GF-D8 (cell line): ENCODE data around the gene LSP1.
"Not testable (repeated sequence)": the region's sequence is repeated elsewhere in the genome, so short reads cannot be mapped to it uniquely, and the experiment has no call there.

Source experiments
- DNase-seq: peaks from one replicate; lab custom pipeline; 2025; lab: John Stamatoyannopoulos, UW

Gene LSP1

GRCh38 chr11:1852877-1853276, at the start of gene LSP1:
LSP1 (plus strand) TSS chr11:1853084; CDS start chr11:1853145, 61 bp downstream.
- DNase-seq: no peak

GRCh38 chr11:1803246-1803645, 49.6 kb upstream of the LSP1 start:
- DNase-seq: no peak

- not testable (repeated sequence) for DNase-seq
Measured at GRCh38 chr11:1803835-1804519, 48.9 kb upstream of the LSP1 start.

GRCh38 chr11:1805525-1805924, 47.4 kb upstream of the LSP1 start:
- no peak for DNase-seq

- no peak for DNase-seq
Measured at GRCh38 chr11:1807264-1807995, 45.5 kb upstream of the LSP1 start.

GRCh38 chr11:1810761-1811160, 42.1 kb upstream of the LSP1 start:
- peak; percentile 32 for DNase-seq

DNA sequence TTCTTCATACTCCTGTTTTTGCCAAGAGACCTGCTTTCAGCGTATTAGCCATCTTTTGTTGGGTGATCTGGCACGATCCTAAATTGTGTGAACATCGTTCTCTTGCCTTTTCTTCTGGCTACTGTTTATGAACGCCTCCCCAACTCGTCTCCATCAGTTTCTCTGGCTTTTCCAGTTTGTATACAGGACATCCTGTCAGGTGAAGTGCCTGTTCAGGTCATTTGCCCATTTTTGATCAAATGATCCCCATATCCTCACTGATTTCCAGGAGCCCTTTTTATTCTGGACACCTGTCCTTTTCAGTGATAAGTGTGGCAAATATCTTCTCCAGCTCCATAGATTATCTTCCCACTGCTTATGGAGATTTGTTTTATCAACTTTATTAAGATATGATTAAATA, 40.6 kb upstream of the LSP1 start:
- no peak for DNase-seq

- DNase-seq: no peak
Measured at GRCh38 chr11:1812801-1813200, 40.1 kb upstream of the LSP1 start.

DNA sequence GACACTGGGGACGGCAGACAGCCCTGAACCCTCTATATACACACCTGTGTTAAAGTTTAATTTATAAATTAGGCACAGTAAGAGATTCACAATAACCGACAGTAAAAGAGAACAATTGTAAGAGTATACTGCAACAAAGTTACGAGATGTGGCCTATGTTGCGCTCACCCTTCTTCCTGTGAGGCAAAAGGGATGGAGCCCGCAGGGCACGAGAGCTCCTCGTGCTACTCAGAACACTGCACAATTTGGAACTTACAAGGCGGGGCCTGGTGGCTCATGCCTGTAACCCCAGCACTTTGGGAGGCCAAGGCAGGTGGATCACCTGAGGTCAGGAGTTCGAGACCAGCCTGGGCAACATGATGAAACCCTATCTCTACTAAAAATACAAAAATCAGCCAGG, 39.5 kb upstream of the LSP1 start:
- not testable (repeated sequence) for DNase-seq

DNA sequence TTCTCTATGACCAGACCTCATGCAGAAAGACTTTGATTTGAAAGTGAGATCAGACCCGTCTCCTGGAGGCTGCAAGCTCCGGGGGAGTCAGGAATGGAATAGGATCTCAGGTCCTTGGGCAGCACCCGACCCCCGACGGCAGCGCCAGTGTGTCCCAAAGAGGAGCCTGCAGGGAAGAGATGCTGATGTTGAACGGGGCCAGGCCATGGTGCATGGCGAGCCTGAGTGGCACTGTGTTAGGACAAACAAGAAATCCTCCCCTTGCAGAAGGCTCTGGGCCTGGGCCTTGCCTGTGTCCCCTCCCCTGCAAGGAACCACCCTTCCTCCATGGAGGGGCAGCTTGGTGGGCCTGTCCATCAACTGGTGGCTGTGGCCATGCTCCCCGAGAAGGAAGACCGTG, 38.2 kb upstream of the LSP1 start:
- DNase-seq: no peak

- DNase-seq: no peak
Measured at GRCh38 chr11:1815311-1815710, 37.6 kb upstream of the LSP1 start.

DNA sequence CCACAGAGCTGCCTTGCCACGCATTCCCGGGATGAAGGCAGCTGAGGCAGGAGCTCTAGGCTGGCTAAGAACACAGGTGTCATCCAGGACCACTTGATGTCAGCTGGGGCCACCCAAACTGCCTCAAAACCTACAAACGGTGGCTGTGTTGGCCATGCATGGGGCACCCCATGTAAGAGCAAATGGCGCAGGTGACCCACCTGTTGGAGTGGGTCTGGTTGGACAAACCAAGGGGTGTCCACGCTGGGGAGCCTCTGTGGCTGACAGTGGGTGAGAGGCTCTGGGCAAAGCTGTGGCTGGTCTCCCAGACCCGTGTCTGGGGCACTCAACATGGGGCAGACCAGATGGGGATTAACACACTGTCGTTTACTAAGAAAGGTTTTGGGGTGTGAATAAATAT, 37.1 kb upstream of the LSP1 start:
- no peak for DNase-seq

- DNase-seq: no peak
Measured at GRCh38 chr11:1817000-1817399, 35.9 kb upstream of the LSP1 start.

DNA sequence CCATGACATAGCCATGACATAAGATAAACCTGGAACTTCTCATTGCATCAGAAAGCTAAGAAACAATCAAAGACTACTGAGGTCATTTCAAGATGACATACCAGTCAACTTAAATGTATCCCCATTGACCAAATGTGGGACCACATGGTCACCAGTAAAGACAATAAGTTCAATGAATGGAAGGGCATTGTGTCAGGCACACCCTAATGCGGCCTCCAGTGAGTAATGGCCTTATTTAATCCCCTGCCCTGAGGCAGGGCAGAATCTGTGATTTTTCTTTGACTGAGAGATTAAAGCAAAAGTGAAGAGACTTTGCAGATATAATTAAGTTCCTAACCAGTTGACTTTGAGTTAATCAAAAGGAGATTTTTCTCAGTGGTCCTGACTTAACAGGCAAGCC, 35.4 kb upstream of the LSP1 start:
- no peak for DNase-seq

DNA sequence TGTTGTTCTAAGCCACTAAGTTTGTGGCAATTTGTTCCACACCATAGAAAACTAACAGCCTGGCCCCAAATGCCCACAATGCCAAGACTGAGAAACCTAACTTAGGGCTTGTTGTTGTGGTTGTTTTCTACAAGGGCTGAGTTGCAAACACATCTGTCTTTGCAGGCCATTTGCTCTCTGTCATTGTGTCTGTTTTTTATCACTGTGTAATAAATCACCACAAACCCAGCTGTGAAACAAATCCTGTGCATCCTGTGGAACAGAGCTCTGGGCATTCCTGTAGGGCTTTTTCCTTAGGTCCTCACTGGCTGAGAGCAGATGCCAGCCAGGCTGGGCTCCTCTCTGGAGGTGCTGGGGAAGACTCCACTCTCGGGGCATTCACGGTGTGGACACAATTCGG, 33.8 kb upstream of the LSP1 start:
- DNase-seq: no peak

- no peak for DNase-seq
Measured at GRCh38 chr11:1820463-1821325, 32.2 kb upstream of the LSP1 start.

DNA sequence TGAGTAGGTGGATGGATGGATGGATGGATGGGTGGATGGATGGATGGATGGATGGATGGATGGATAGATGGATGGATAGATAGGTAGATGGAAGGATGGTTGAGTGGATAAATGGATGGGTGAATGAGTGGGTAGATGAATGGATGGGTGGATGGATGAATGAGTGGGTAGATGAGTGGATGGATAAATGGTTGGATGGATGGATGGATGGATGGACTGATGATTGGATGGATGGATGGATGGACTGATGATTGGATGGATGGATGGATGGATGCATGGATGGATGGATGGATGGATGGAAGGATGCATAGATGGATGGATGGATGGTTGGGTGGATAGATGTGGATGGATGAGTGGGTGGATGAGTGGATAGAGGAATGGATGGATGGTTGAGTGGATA, 31.3 kb upstream of the LSP1 start:
- DNase-seq: no peak

DNA sequence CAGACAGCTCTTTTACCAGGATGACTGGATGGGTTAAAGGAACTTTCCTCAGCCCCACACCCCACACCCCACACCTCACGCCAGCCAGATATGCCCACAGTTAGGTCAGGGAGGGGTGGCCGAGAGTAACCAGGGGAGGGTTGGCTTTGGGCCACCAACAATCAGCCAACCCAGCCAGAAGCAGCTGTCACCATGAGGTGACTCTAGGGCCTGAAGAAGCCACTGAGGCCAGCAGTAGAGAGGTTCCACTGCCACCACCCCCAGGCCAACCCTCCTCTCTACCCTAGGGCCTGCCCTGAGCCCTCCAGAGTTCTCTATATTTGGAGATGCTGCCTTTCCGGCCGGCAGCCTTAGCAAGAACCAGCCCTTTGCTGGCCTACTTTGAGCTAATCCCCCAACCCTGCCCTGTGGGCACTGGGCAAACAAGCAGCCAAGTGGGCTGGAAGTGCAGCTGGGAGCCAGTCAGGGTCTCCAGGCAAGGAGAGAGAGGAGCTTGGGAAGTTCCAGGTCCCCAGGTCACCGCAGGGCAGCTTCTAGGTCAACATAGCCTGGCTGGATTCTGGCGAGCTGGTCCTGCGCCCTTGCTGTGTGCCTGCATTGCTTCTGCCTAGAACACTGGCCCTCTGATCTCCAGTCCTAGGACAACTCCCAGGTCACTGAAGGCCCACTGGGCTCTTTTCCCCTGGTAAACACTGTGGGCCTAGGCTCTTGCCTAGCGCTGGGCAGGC, 30.1 kb upstream of the LSP1 start:
- no peak for DNase-seq

- DNase-seq: no peak
Measured at GRCh38 chr11:1823376-1824220, 29.3 kb upstream of the LSP1 start.

GRCh38 chr11:1824221-1825038, 28.5 kb upstream of the LSP1 start:
- no peak for DNase-seq
